Hepatocyte (in vitro differentiated cells): Measurements from ENCODE around the gene MAST3. TPM values are rescaled to one million over a fixed set of nuclear protein-coding genes. Genes with fewer than 3 reads are reported as not detected.
A peak's percentile ranks its signal among the peaks of the same experiment; 100 is the strongest.

Source experiments
- DNase-seq: peaks from one replicate; pipeline ENCODE4 v3.0.0-alpha.2; 2016; ENCODE audit warnings: low spot score
- H2AFZ ChIP-seq: fragments of 200-600 bp; sonication (generic); 2 replicates; pipeline ENCODE4 v1.6.0; 2016; ENCODE audit warnings: antibody characterized with exemption, mild to moderate bottlenecking
- H3K27ac ChIP-seq: fragments of 200-600 bp; sonication (generic); 2 replicates; pipeline ENCODE4 v1.5.1; 2016; ENCODE audit warnings: mild to moderate bottlenecking
- H3K27me3 ChIP-seq: fragments of 200-600 bp; sonication (generic); 2 replicates; pipeline ENCODE4 v1.6.1; 2016
- H3K36me3 ChIP-seq: fragments of 200-600 bp; sonication (generic); replicated peaks from 2 replicates; pipeline ENCODE4 v1.5.1; 2016; ENCODE audit warnings: low read depth; ENCODE audit not compliant: insufficient read depth
- H3K4me1 ChIP-seq: fragments of 200-600 bp; sonication (generic); 2 replicates; pipeline ENCODE4 v1.5.1; 2016; ENCODE audit warnings: mild to moderate bottlenecking, moderate library complexity; ENCODE audit not compliant: insufficient read depth
- H3K4me2 ChIP-seq: fragments of 200-600 bp; sonication (generic); 2 replicates; pipeline ENCODE4 v1.6.0; 2016
- H3K4me3 ChIP-seq: fragments of 200-600 bp; sonication (generic); 2 replicates; pipeline ENCODE4 v1.5.1; 2016; ENCODE audit warnings: mild to moderate bottlenecking
- H3K79me2 ChIP-seq: fragments of 200-600 bp; sonication (generic); 2 replicates; pipeline ENCODE4 v1.6.0; 2017; ENCODE audit warnings: mild to moderate bottlenecking
- H3K9me2 ChIP-seq: fragments of 200-600 bp; sonication (generic); replicated peaks from 2 replicates; pipeline ENCODE4 v1.6.0; 2017; ENCODE audit warnings: mild to moderate bottlenecking; ENCODE audit not compliant: insufficient read depth
- H3K9me3 ChIP-seq: fragments of 200-600 bp; sonication (generic); 2 replicates; pipeline ENCODE4 v1.5.1; 2016; ENCODE audit warnings: low read depth, mild to moderate bottlenecking
- H4K20me1 ChIP-seq: fragments of 200-600 bp; sonication (generic); 2 replicates; pipeline ENCODE4 v1.6.0; 2016; ENCODE audit warnings: mild to moderate bottlenecking; ENCODE audit not compliant: insufficient read depth, poor library complexity, severe bottlenecking
- CTCF ChIP-seq: fragments of 200-600 bp; sonication (generic); IDR thresholded peaks from 2 replicates; pipeline ENCODE4 v1.5.1; 2016; ENCODE audit warnings: antibody characterized with exemption, mild to moderate bottlenecking; ENCODE audit not compliant: poor library complexity
- EZH2 ChIP-seq: fragments of 200-600 bp; sonication (generic); IDR thresholded peaks from 2 replicates; pipeline ENCODE4 v1.6.1; 2016; ENCODE audit warnings: antibody characterized with exemption, mild to moderate bottlenecking, borderline replicate concordance
- EZH2phosphoT487 ChIP-seq: fragments of 200-600 bp; sonication (generic); IDR thresholded peaks from one replicate; pipeline ENCODE4 v1.6.1; 2018; ENCODE audit warnings: antibody characterized with exemption, mild to moderate bottlenecking, low read depth, moderate library complexity; ENCODE audit not compliant: unreplicated experiment, severe bottlenecking
- WGBS: methylation state at CpG from one replicate; pipeline ENCODE4 v1.1.6; 2016; ENCODE audit warnings: low lambda C conversion rate; ENCODE audit errors: missing lambda C conversion rate; 5-methylcytosine and 5-hydroxymethylcytosine counted together
- polyA plus RNA-seq: library from polyadenylated mRNA; unstranded; fragments of >200 nt; fragmentation: Nextera tagmentation; extraction: Ambion mirVana; gene quantifications from 2 replicates; pipeline ENCODE4 v1.2.1, GENCODE V29; 2016
- total RNA-seq: library from RNA; depleted of rRNA; stranded (reverse); fragments of >200 nt; gene quantifications from 2 replicates; pipeline ENCODE4 v1.2.3, GENCODE V29; 2014

Gene MAST3
- total and polyA plus RNA-seq, 2 experiments from 2014 or later: 9.7 to 10.3 TPM

GRCh38 chr19:18053576-18054219 lies 43.9 kb upstream of the MAST3 start:
- Histone ChIP-seq H4K20me1 (no peaks in the 10 kb centered on the region), H3K27ac (no peak overlapping the region), H3K4me1 (no peaks in the 10 kb centered on the region), H3K4me2 (no peak overlapping the region), H3K4me3 (no peak overlapping the region), H3K9me3 (no peaks in the 10 kb centered on the region), H2AFZ (no peak overlapping the region), H3K79me2 (no peaks in the 10 kb centered on the region), H3K27me3 (no peaks in the 10 kb centered on the region), H3K9me2 (no peaks in the 10 kb centered on the region), H3K36me3 (no peaks in the 10 kb centered on the region)
- WGBS: 75% methylated on average over 9 of the region's 9 CpGs
- no peak for DNase-seq
- no peak for TF ChIP-seq EZH2phosphoT487
- no peak for TF ChIP-seq CTCF
- no peak for TF ChIP-seq EZH2

GRCh38 chr19:18055967-18056366 lies 41.6 kb upstream of the MAST3 start:
- DNase-seq: no peak
- Histone ChIP-seq H2AFZ (no peak overlapping the region), H3K9me3 (no peaks in the 10 kb centered on the region), H3K4me3 (no peak overlapping the region), H4K20me1 (no peaks in the 10 kb centered on the region), H3K4me2 (no peak overlapping the region), H3K36me3 (no peaks in the 10 kb centered on the region), H3K4me1 (no peaks in the 10 kb centered on the region), H3K9me2 (no peaks in the 10 kb centered on the region), H3K27me3 (no peaks in the 10 kb centered on the region), H3K79me2 (no peaks in the 10 kb centered on the region), H3K27ac (no peak overlapping the region)
- WGBS: 89% methylated on average over 3 of the region's 5 CpGs
- TF ChIP-seq EZH2 (no peak), CTCF (no peak), EZH2phosphoT487 (no peak)

GRCh38 chr19:18057557-18057956 lies 40.0 kb upstream of the MAST3 start:
- H3K36me3 ChIP-seq: no peaks in the 10 kb centered on the region
- H4K20me1 ChIP-seq: no peaks in the 10 kb centered on the region
- no peak overlapping the region for H3K27ac ChIP-seq
- H2AFZ ChIP-seq: peak overlapping the region; percentile 66
- TF ChIP-seq EZH2 (no peak), CTCF (no peak), EZH2phosphoT487 (no peak)
- no peak overlapping the region for H3K4me3 ChIP-seq
- no peaks in the 10 kb centered on the region for H3K9me3 ChIP-seq
- no peaks in the 10 kb centered on the region for H3K4me1 ChIP-seq
- 90% methylated on average over 6 of the region's 6 CpGs for WGBS
- no peak for DNase-seq
- H3K27me3 ChIP-seq: no peaks in the 10 kb centered on the region
- H3K4me2 ChIP-seq: no peak overlapping the region
- no peaks in the 10 kb centered on the region for H3K79me2 ChIP-seq
- H3K9me2 ChIP-seq: no peaks in the 10 kb centered on the region
